ENCODE results near the gene ST7. TPM values are rescaled to one million over a fixed set of nuclear protein-coding genes. Genes with fewer than 3 reads are reported as not detected.
A peak's percentile ranks its signal among the peaks of the same experiment; 100 is the strongest.

ST7 gene
- total and polyA plus RNA-seq, 2 of the 8 experiments (the other 6 are each of a cell fraction or from before 2014, with no cell fraction given), result 16.3 to 18.0 TPM

GRCh38 chr7:117067340-117067739 lies 114.0 kb downstream of the ST7 start:
- Histone ChIP-seq H3K27me3 (replicated peaks in 1 of 4; ENCODE audit: control insufficient read depth in 3 of 4, extremely low read depth in 1 of 4, insufficient read depth in 3 of 4, low read length in 3 of 4) (no peaks in the 10 kb centered on the region), H2BK12ac (ENCODE audit: low read depth, low read length) (no peak overlapping the region), H2BK5ac (ENCODE audit: low read depth, low read length) (no peak overlapping the region), H2AFZ (ENCODE audit: low read length) (no peak overlapping the region), H3K18ac (ENCODE audit: extremely low read depth, low read length) (no peak overlapping the region), H4K5ac (ENCODE audit: insufficient read length, low read depth, low read length) (no peak overlapping the region), H3K79me2 (ENCODE audit: control insufficient read depth in 1 of 2, insufficient read depth in 2 of 2, low read length in 2 of 2) (no peaks in the 10 kb centered on the region; a peak in 1 of 4 replicates), H3K4me3 (ENCODE audit: extremely low read depth in 1 of 4, insufficient read depth in 2 of 4, low read depth in 3 of 4, low read length in 4 of 4) (no peak overlapping the region), H4K91ac (replicated peaks; ENCODE audit: insufficient read length, low read length) (no peak overlapping the region), H3K23me2 (ENCODE audit: low read depth, low read length) (no peaks in the 10 kb centered on the region), H3K9me3 (ENCODE audit: insufficient read depth in 2 of 2, low read depth in 1 of 2, low read length in 1 of 2) (no peaks in the 10 kb centered on the region; a peak in 1 of 4 replicates), H3K14ac (ENCODE audit: insufficient read length) (no peak overlapping the region), H3K9ac (replicated peaks in 1 of 4; ENCODE audit: extremely low read depth in 1 of 4, low read depth in 3 of 4, low read length in 3 of 4) (no peak overlapping the region), H3K4ac (replicated peaks; ENCODE audit: insufficient read length, low read depth, low read length) (peak overlapping the region; percentile 17), H2AK5ac (ENCODE audit: low read depth, low read length) (no peak overlapping the region), H3K27ac (ENCODE audit: low read depth, low read length) (no peak overlapping the region), H3K36me3 (ENCODE audit: control insufficient read depth in 2 of 4, insufficient read depth in 4 of 4, low read length in 3 of 4) (no peaks in the 10 kb centered on the region), H3K56ac (replicated peaks; ENCODE audit: insufficient read length, low read depth, low read length) (no peak overlapping the region), H3K4me2 (ENCODE audit: insufficient read depth in 1 of 2, low read depth in 2 of 2, low read length in 2 of 2) (no peak overlapping the region), H2BK15ac (ENCODE audit: low read length) (no peak overlapping the region), H3K4me1 (replicated peaks in 1 of 4; ENCODE audit: control insufficient read depth in 3 of 4, insufficient read depth in 4 of 4, low read length in 3 of 4) (peaks cover 0 to 4% (median 2%) of the 10 kb centered on the region in 4 experiments; a peak in 3 of 7 replicates), H4K8ac (ENCODE audit: extremely low read depth, insufficient read depth, low read length) (no peak overlapping the region), H2BK20ac (ENCODE audit: low read length) (no peak overlapping the region), H3K23ac (ENCODE audit: insufficient read length) (no peak overlapping the region), H2BK120ac (replicated peaks; ENCODE audit: low read depth, low read length) (no peak overlapping the region), H3K79me1 (ENCODE audit: low read depth, low read length) (no peaks in the 10 kb centered on the region; the same call in 1 of the 2 replicates), H4K20me1 (replicated peaks in 1 of 2; ENCODE audit: control insufficient read depth in 1 of 2, insufficient read depth in 2 of 2, low read length in 2 of 2) (no peaks in the 10 kb centered on the region)
- ChIA-PET POLR2A (ENCODE audit: partially characterized antibody) (interaction anchor here (0.9 kb wide), 1 partner anchor 115 kb away, joined by 3 read pairs; no protein-coding TSS in a partner anchor), CTCF (ENCODE audit: partially characterized antibody) (interaction anchor here (1.4 kb wide), 1 partner anchor 137 kb away, joined by 5 read pairs; no protein-coding TSS in a partner anchor)
- DNase-seq (ENCODE audit: low read depth in 1 of 2, low spot score in 2 of 2), result no peak
- WGBS, 2 experiments (ENCODE audit: extremely low coverage in 1 of 2, insufficient coverage in 1 of 2, insufficient read length in 1 of 2, insufficient replicate concordance in 2 of 2, low coverage in 1 of 2, low lambda C conversion rate in 2 of 2, missing lambda C conversion rate in 1 of 2), result 94% methylated on average over 1 of the region's 1 CpG; no CpG with 5 or more reads in 1 of the 2 experiments
- FAIRE-seq, result no peak
- TF ChIP-seq MAFK (IDR thresholded peaks at IDR 0.05; ENCODE audit: low read depth, low read length), result no peak
- TF ChIP-seq CHD1 (IDR thresholded peaks at IDR 0.05; ENCODE audit: low read depth, low read length), result no peak
- TF ChIP-seq, protein P1, sequence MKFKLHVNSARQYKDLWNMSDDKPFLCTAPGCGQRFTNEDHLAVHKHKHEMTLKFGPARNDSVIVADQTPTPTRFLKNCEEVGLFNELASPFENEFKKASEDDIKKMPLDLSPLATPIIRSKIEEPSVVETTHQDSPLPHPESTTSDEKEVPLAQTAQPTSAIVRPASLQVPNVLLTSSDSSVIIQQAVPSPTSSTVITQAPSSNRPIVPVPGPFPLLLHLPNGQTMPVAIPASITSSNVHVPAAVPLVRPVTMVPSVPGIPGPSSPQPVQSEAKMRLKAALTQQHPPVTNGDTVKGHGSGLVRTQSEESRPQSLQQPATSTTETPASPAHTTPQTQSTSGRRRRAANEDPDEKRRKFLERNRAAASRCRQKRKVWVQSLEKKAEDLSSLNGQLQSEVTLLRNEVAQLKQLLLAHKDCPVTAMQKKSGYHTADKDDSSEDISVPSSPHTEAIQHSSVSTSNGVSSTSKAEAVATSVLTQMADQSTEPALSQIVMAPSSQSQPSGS (IDR thresholded peaks at IDR 0.05; ENCODE audit: low read length), result no peak
- TF ChIP-seq SRF (IDR thresholded peaks at IDR 0.05; ENCODE audit: low read depth, low read length), result no peak
- TF ChIP-seq KDM5A (IDR thresholded peaks at IDR 0.05; ENCODE audit: low read length), result no peak
- no peak for TF ChIP-seq SP1 (IDR thresholded peaks at IDR 0.05; ENCODE audit: low read depth, low read length)
- no peak for TF ChIP-seq SIN3A (conservative IDR thresholded peaks at IDR 0.05 in 1 of 2, IDR thresholded peaks at IDR 0.05 in 1 of 2; ENCODE audit: low read depth in 1 of 2, low read length in 2 of 2)
- TF ChIP-seq POLR2A (IDR thresholded peaks at IDR 0.05; ENCODE audit: control extremely low read depth in 1 of 2, low read depth in 2 of 2, low read length in 2 of 2), result no peak
- TF ChIP-seq RBBP5 (IDR thresholded peaks at IDR 0.05; ENCODE audit: borderline replicate concordance, low read depth, low read length), result no peak
- TF ChIP-seq JUN (IDR thresholded peaks at IDR 0.05; ENCODE audit: low read depth, low read length), result no peak
- TF ChIP-seq KDM4A (IDR thresholded peaks at IDR 0.05; ENCODE audit: low read depth, low read length, severe bottlenecking), result no peak
- no peak for TF ChIP-seq KDM1A (IDR thresholded peaks at IDR 0.05; ENCODE audit: borderline replicate concordance, low read length)
- TF ChIP-seq SP2 (IDR thresholded peaks at IDR 0.05; ENCODE audit: low read length), result no peak

Measured in H1 (cell line).